Measurements from ENCODE around the gene RUBCNL. TPM values are rescaled to one million over a fixed set of nuclear protein-coding genes. Genes with fewer than 3 reads are reported as not detected.

RUBCNL gene
- not detected in 2 replicates for total RNA-seq (2011; cell fraction: chromatin; rRNA removed; ENCODE audit: low replicate concordance)
- not detected in 2 replicates for total RNA-seq (2011; cell fraction: nucleolus; rRNA removed)
- not detected in 2 replicates for total RNA-seq (2011; cell fraction: nucleoplasm; rRNA removed)
- total RNA-seq (2014; rRNA removed) (0.20 TPM in 1 of 2 replicates, not detected in the other), total RNA-seq (2014; rRNA removed; fragmentation: Illumina TruSeq; extraction: Trizol) (0.04 and 0.16 TPM in 2 replicates), total RNA-seq (2015; rRNA removed; fragmentation: Illumina TruSeq; extraction: Trizol) (0.25 and 0.26 TPM in 2 replicates), total RNA-seq (2021) (0.35 and 0.45 TPM in 2 replicates), polyA plus RNA-seq (2011; rRNA removed) (not detected in 2 replicates), polyA plus RNA-seq (2014; fragmentation: Illumina TruSeq; extraction: Trizol) (0.08 and 0.15 TPM in 2 replicates), polyA plus RNA-seq (2014; fragmentation: Nextera tagmentation; extraction: Ambion mirVana) (under 1 TPM; 0.08 TPM), polyA plus RNA-seq (2014; rRNA removed) (0.18 TPM in 1 of 2 replicates, not detected in the other), polyA minus RNA-seq (2011; rRNA and poly(A)+ RNA removed) (not detected in 2 replicates), Bru-seq, nascent RNA (percentile 20 among the genes with signal in this experiment), BruChase-seq, experiment 1, labeled RNA remaining after a 2-hour chase (percentile 25 among the genes with signal in this experiment), BruChase-seq, experiment 2, labeled RNA remaining after a 6-hour chase (percentile 25 among the genes with signal in this experiment)
- not detected in 2 replicates for polyA plus RNA-seq (2011; cell fraction: cytosol; rRNA removed)
- polyA plus RNA-seq (2011; cell fraction: nucleus; rRNA removed): not detected in 2 replicates
- 0.10 and 0.78 TPM in 2 replicates for polyA plus RNA-seq (2012)
- not detected in 2 replicates for polyA minus RNA-seq (2011; cell fraction: cytosol; rRNA and poly(A)+ RNA removed)
- not detected in 2 replicates for polyA minus RNA-seq (2011; cell fraction: nucleus; rRNA and poly(A)+ RNA removed)
- long read RNA-seq, experiment 1: 0 reads
- long read RNA-seq, experiment 2: 0 reads
- long read RNA-seq, experiment 3: 0 reads

GRCh38 chr13:46387064-46387851 lies at the start of gene RUBCNL:
RUBCNL (minus strand) TSS chr13:46387252; CDS start chr13:46372475, 14,777 bp downstream.
- Histone ChIP-seq H3K9ac (ENCODE audit: insufficient read depth in 1 of 2, low read depth in 2 of 2, low read length in 2 of 2) (no peak within 1 kb of the TSS), H3K4me1 (replicated peaks in 1 of 2; ENCODE audit: control insufficient read depth in 2 of 2, insufficient read depth in 2 of 2, low read length in 2 of 2) (peaks cover 0 to 6% of the 10 kb centered on the region in 2 experiments; a peak in 2 of 5 replicates), H3K27ac (ENCODE audit: extremely low read depth, low read depth, low read length) (no peak within 1 kb of the TSS), H2AFZ (ENCODE audit: low read depth, low read length) (no peak within 1 kb of the TSS), H3K4me3 (no peak within 1 kb of the TSS), H3K4me2 (ENCODE audit: insufficient read depth, low read length) (no peak within 1 kb of the TSS), H3K9me1 (ENCODE audit: control insufficient read depth, insufficient read depth, low read length) (no peaks in the 10 kb centered on the region), H3K9me3 (replicated peaks; ENCODE audit: control insufficient read depth, insufficient read depth, low read depth, low read length) (no peaks in the 10 kb centered on the region), H4K20me1 (replicated peaks; ENCODE audit: control insufficient read depth, insufficient read depth, low read length) (no peaks in the 10 kb centered on the region), H3K79me2 (ENCODE audit: control insufficient read depth, insufficient read depth, low read length) (no peaks in the 10 kb centered on the region), H3K27me3 (ENCODE audit: control insufficient read depth in 2 of 2, insufficient read depth in 2 of 2, low read length in 2 of 2) (peaks cover 16 to 23% of the 10 kb centered on the region in 2 experiments; a peak in 4 of 5 replicates), H3K36me3 (ENCODE audit: control insufficient read depth, insufficient read depth, low read length) (no peaks in the 10 kb centered on the region)
- FAIRE-seq: no peak
- intact Hi-C loops (cut with micrococcal nuclease) (loop anchor here (10.0 kb wide), 1 partner anchor 68 kb away; no protein-coding TSS in a partner anchor), in situ Hi-C loops (cut with MboI) (no loop called here)
- peak; percentile 38; the same call in 2 of the 3 replicates for ATAC-seq
- ChIA-PET POLR2A (no interaction called here), CTCF (ENCODE audit: low intra/inter-chr PET ratio) (no interaction called here)
- WGBS (ENCODE audit: insufficient coverage, low coverage, missing lambda C conversion rate): 21% methylated on average over 25 of the region's 70 CpGs
- BruUV-seq (replicated peaks): no TSS peak
- DNase-seq (ENCODE audit: extremely low read depth in 1 of 4, low spot score in 3 of 4): peak in 2 of 4 experiments; percentile 8 to 13
- TF ChIP-seq BRCA1 (IDR thresholded peaks at IDR 0.05): no peak
- no peak for TF ChIP-seq BRCA1 (CRISPR knock-in tag; IDR thresholded peaks at IDR 0.05)
- no peak for TF ChIP-seq RFX5 (IDR thresholded peaks at IDR 0.05; ENCODE audit: low read depth, low read length)
- no peak for TF ChIP-seq ZC3H8 (IDR thresholded peaks at IDR 0.05)
- TF ChIP-seq CEBPG (CRISPR knock-in tag; IDR thresholded peaks at IDR 0.05): no peak
- TF ChIP-seq CEBPG (tag; conservative IDR thresholded peaks at IDR 0.05 in 1 of 2, IDR thresholded peaks at IDR 0.05 in 1 of 2): no peak
- TF ChIP-seq ZNF431 (CRISPR knock-in tag; IDR thresholded peaks at IDR 0.05): no peak
- no peak for TF ChIP-seq ZNF444 (CRISPR knock-in tag; IDR thresholded peaks at IDR 0.05)
- TF ChIP-seq PATZ1 (CRISPR knock-in tag; IDR thresholded peaks at IDR 0.05; ENCODE audit: borderline replicate concordance): no peak
- TF ChIP-seq SMARCB1 (IDR thresholded peaks at IDR 0.05; ENCODE audit: insufficient read length, low read depth): no peak
- TF ChIP-seq ZHX1 (conservative IDR thresholded peaks at IDR 0.05; ENCODE audit: low read length): no peak
- no peak for TF ChIP-seq EZH2 (IDR thresholded peaks at IDR 0.05; ENCODE audit: borderline replicate concordance, low read depth, low read length)
- no peak for TF ChIP-seq BRD9 (IDR thresholded peaks at IDR 0.05; ENCODE audit: low read depth, partially characterized antibody)

Measured in K562 (cell line).